ENCODE measurements around the gene FGFR3. TPM values are rescaled to one million over a fixed set of nuclear protein-coding genes. Genes with fewer than 3 reads are reported as not detected.

Gene FGFR3
- total RNA-seq, 1 donor from 2014 or later: 5.4 TPM

GRCh38 chr4:1766106-1767060 lies 26.7 kb upstream of the FGFR3 start:
- DNase-seq (ENCODE audit: low spot score) (no peak), ATAC-seq (peak; percentile 7)
- intact Hi-C loops (cut with DNase I): no loop called here

- DNase-seq (ENCODE audit: low spot score): no peak
- intact Hi-C loops (cut with DNase I): no loop called here
- ATAC-seq: no peak
These were observed 25.9 kb upstream of the FGFR3 start for GRCh38 chr4:1767061-1767769.

GRCh38 chr4:1767770-1768366 lies 25.2 kb upstream of the FGFR3 start:
- intact Hi-C loops (cut with DNase I): no loop called here
- no peak for ATAC-seq
- DNase-seq (ENCODE audit: low spot score): no peak

- ATAC-seq (no peak), DNase-seq (ENCODE audit: low spot score) (no peak)
- intact Hi-C loops (cut with DNase I): no loop called here
These were observed 24.6 kb upstream of the FGFR3 start for GRCh38 chr4:1768367-1769034.

DNA sequence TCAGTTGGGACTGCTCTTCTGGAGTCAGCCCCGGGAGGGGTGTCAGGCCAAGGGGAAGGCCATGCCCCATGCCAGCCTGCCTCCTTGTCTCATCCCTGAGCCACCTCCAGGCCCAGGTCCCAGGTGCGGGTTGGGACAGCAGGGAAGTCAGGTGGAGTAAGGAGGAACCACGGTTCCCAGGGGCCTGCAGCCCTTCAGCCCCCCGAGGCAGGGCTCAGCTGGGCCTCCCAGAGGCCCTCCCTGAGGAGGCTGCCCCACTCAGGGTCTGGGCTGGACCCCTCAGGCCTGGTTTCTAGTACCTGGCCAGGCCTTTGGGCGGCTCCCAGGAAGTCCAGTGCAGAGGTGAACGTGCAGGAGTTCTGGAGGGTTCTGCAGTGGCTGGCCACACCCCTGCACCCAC lies 23.4 kb upstream of the FGFR3 start:
- DNase-seq (ENCODE audit: low spot score) (no peak), ATAC-seq (no peak)
- intact Hi-C loops (cut with DNase I): no loop called here

GRCh38 chr4:1770245-1770644 lies 22.8 kb upstream of the FGFR3 start:
- no peak for DNase-seq (ENCODE audit: low spot score)
- no peak for ATAC-seq
- intact Hi-C loops (cut with DNase I): no loop called here

DNA sequence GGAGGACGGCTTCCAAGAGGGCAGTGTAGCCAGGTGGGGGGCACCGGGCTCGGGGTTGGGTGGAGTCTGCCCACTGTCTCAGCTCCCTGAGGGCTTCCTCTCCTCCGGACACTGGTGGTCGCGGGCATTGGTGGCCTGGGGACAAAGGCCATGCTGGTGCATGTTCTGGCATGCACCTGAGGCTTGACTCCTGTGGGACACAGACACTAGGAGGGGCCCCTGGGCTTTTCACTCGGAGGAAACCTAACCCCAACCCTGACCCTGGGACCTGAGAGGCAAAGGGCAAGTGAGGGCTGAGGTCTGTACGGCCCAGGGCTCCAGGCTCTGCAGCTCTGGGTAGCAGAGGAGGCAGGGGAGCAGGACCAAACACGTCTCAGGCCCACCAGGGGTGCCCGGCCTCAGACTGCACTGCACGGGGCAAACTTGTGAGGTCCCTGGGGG lies 22.3 kb upstream of the FGFR3 start:
- intact Hi-C loops (cut with DNase I): no loop called here
- ATAC-seq (no peak), DNase-seq (ENCODE audit: low spot score) (no peak)

DNA sequence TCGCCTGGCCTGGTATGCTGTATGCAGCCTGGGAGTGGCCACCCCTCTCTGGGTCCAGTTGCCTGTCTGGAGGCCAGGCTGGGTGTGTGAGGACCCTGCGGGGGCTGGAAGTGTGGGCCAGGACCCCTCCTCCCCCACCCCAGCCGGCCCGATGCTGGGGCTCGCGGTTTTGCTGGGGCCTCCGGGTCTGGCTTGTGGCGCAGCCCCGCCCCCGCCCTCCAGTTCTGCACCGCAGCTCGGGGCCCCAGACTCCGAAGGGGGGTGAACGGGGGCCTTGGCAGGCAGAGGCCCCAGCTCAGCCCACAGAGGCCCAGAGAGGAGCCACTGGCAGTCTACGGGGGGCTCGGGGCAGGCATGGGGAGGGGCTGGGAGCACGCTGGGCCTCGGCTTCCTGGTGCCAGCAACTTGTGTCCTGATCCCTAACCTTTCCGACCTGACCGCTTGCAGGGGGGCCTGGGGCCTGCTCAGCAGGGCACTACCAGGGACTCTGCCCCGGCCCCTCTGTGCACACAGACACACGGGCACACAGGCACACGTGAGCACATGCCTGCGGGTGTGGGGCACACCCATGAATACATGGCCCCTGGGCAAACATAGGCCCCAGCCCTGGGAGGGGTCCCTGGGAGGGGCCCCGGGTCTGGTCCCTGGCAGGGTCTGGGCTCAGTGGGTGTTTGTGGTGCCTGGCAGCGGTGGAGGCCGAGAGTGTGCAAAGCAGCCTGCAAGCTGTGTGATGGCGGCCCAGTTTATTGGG lies 21.4 kb upstream of the FGFR3 start:
- DNase-seq (ENCODE audit: low spot score) (no peak), ATAC-seq (no peak)
- intact Hi-C loops (cut with DNase I): no loop called here

DNA sequence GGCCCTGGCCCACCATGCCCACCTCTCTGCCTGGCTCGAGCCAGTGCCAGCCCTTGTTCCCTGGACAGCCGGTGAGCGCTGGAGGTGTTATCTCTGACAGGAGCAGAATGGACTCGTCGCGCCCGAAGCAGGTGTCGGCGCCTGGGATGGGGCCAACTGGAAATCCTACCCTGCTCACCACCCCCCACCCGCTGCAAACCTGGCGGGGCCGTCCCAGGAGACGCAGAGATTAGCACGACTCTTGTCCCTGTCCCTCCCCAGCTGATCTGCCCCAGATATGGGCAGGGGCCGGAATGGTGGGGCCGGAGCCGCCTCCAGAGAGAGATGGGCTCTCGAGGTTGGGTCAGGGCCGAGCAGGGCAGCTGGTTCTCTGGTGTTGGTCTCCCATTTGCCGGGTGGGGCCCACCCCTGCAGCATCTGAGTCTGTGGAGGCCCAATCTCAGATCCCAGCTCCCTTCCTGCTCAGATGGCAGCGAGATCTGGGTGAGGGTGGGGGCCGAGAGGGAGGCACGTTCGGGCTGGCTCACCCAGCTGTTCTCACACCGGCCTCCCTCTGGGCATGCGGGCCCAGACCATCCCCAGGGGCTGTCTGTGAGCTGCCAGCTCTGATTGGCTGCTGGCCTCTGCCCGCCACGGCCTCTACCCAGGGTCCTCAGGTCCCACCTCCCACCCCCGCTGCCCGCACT lies 20.1 kb upstream of the FGFR3 start:
- intact Hi-C loops (cut with DNase I): no loop called here
- ATAC-seq (no peak), DNase-seq (ENCODE audit: low spot score) (no peak)

DNA sequence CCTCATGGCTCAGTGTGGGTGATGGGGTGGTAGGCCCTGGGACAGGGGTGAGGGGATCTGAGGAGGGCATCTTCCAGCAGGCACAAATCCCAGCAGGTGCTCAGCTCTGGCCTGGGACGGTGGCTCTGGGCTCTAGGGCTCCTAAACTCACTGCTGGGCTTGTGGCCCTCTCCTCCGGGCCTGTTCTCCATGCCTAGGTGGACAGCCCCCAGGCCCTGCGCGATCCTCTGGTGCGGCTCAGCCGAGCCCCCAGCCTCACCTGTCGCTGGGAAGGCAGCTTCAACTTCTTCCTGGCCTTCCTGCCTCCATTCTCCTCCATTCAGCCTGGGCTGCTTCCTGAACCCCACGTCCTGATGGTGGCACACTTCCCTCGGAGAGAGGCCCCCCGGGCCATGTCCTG lies 19.3 kb upstream of the FGFR3 start:
- DNase-seq (ENCODE audit: low spot score) (no peak), ATAC-seq (no peak)
- intact Hi-C loops (cut with DNase I): no loop called here

DNA sequence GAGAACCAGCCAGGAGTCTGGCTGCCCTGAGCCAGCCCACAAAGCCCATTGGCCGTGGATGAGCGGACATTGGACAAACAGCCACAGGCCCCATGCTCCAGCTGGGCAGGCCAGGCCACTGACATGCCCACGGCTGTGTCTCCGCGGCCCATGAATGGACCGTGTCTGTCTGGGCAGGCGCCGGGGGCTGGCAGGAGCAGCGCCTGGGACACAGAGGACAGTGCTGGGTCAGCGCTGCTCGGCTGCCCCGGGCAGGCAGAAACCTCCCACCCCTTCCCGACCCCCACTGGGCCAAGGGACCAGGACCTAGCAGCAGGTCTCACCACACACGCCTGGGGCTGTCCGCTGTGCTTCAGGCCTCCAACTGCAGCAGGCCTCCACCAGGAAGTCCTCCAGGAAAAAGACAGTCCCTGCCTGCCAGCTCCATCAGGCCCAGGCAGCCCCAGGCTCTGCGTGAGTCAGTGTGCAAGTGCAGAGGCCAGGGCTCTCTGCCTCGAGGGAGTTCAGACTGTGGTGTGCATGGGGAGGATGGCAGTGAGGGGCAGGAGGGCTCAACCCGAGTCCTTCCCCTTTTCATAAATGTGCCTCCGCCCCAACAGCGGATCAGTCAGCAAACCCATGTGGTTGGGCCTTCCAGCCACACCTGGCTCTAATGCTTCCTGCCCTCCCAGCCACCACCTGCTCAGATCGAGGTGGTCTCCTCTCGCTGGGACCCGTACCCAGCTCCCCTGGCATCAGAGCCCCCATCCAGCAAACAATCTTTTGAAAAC lies 17.2 kb upstream of the FGFR3 start:
- ATAC-seq: peak; percentile 28

GRCh38 chr4:1776521-1777161 lies 16.5 kb upstream of the FGFR3 start:
- ATAC-seq (no peak), DNase-seq (ENCODE audit: low spot score) (no peak)
- intact Hi-C loops (cut with DNase I): no loop called here

More for the DNA sequence above, 17.2 kb upstream of the FGFR3 start:
- DNase-seq (ENCODE audit: low spot score): no peak
- intact Hi-C loops (cut with DNase I): no loop called here

- ATAC-seq: peak; percentile 4
- DNase-seq (ENCODE audit: low spot score): no peak
- intact Hi-C loops (cut with DNase I): no loop called here
These were observed 15.1 kb upstream of the FGFR3 start for GRCh38 chr4:1777822-1778641.

DNA sequence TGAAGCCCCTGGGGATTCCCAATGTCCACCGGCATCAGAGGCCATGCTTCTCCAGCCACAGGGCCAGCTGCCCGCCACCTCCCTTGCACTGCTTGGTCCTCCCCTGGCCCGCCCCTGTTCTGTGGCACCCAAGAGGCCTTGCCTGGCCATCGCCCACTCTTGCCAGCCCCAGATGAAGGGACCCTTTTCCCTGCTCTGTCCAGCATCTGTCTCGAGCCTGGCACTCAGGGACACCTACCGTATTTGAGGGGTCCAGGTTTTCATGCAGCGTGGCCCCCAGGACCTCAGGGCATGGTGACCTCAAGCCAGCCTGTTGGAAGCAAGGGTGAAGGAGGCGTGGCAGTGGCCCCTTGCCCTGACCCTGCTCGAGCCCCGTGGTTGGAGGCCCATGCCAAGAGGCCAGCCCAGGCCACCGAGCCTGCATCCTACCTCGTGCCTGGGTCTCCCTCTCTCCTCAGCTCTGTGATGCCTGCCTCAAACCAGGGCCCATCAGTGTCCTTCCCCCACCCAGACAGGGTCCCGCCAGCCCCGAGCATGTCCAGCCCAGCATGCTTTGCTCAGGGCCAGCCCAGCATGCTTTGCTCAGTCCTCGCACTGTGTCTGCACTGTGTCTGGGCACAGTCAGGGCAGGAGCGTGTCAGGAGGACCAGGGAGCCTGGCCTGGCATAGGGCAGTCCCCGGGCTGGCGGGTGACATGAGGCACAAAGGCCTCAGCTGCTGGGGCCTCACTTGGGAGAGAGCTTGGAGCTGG lies 14.3 kb upstream of the FGFR3 start:
- ATAC-seq (no peak), DNase-seq (ENCODE audit: low spot score) (no peak)
- intact Hi-C loops (cut with DNase I): no loop called here

GRCh38 chr4:1779588-1780382 lies 13.3 kb upstream of the FGFR3 start:
- DNase-seq (ENCODE audit: low spot score) (no peak), ATAC-seq (no peak)
- intact Hi-C loops (cut with DNase I): no loop called here

Measured in sciatic nerve (tissue), 2 donors.